ENCODE data around the gene PLEKHA7.
"Not testable (repeated sequence)": the region's sequence is repeated elsewhere in the genome, so short reads cannot be mapped to it uniquely, and the experiment has no call there.

The PLEKHA7 gene

GRCh38 chr11:16911658-16912057 is 102.6 kb downstream of the PLEKHA7 start:
- Histone ChIP-seq H3K27ac (ENCODE audit: poor library complexity, severe bottlenecking) (no peak overlapping the region), H3K9me3 (ENCODE audit: severe bottlenecking) (no peaks in the 10 kb centered on the region), H3K4me1 (ENCODE audit: insufficient read depth, poor library complexity, severe bottlenecking) (no peaks in the 10 kb centered on the region), H3K27me3 (ENCODE audit: insufficient read depth, poor library complexity, severe bottlenecking) (no peaks in the 10 kb centered on the region), H3K4me3 (ENCODE audit: severe bottlenecking) (no peak overlapping the region), H3K36me3 (ENCODE audit: low read depth) (no peaks in the 10 kb centered on the region)
- no peak for TF ChIP-seq CTCF (IDR thresholded peaks at IDR 0.05; ENCODE audit: poor library complexity, severe bottlenecking)
- no peak for ATAC-seq (ENCODE audit: low read depth)
- DNase-seq (ENCODE audit: low spot score), result no peak

- no peak for ATAC-seq (ENCODE audit: low read depth)
- DNase-seq (ENCODE audit: low spot score), result no peak
- H3K36me3 ChIP-seq (ENCODE audit: low read depth), result no peaks in the 10 kb centered on the region
- no peaks in the 10 kb centered on the region for H3K27me3 ChIP-seq (ENCODE audit: insufficient read depth, poor library complexity, severe bottlenecking)
- TF ChIP-seq CTCF (IDR thresholded peaks at IDR 0.05; ENCODE audit: poor library complexity, severe bottlenecking), result no peak
- H3K4me1 ChIP-seq (ENCODE audit: insufficient read depth, poor library complexity, severe bottlenecking), result no peaks in the 10 kb centered on the region
- no peak overlapping the region for H3K27ac ChIP-seq (ENCODE audit: poor library complexity, severe bottlenecking)
- H3K4me3 ChIP-seq (ENCODE audit: severe bottlenecking), result no peak overlapping the region
- no peaks in the 10 kb centered on the region for H3K9me3 ChIP-seq (ENCODE audit: severe bottlenecking)
Observed at GRCh38 chr11:16911186-16911585, 103.0 kb downstream of the PLEKHA7 start.

GRCh38 chr11:16909359-16910035 is 104.7 kb downstream of the PLEKHA7 start:
- H3K27ac ChIP-seq (ENCODE audit: poor library complexity, severe bottlenecking), result no peak overlapping the region
- no peaks in the 10 kb centered on the region for H3K27me3 ChIP-seq (ENCODE audit: insufficient read depth, poor library complexity, severe bottlenecking)
- H3K4me1 ChIP-seq (ENCODE audit: insufficient read depth, poor library complexity, severe bottlenecking), result peaks cover 10% of the 10 kb centered on the region
- TF ChIP-seq CTCF (IDR thresholded peaks at IDR 0.05; ENCODE audit: poor library complexity, severe bottlenecking), result no peak
- no peaks in the 10 kb centered on the region for H3K9me3 ChIP-seq (ENCODE audit: severe bottlenecking)
- DNase-seq (ENCODE audit: low spot score) (no peak), ATAC-seq (ENCODE audit: low read depth) (no peak)
- no peaks in the 10 kb centered on the region for H3K36me3 ChIP-seq (ENCODE audit: low read depth)
- H3K4me3 ChIP-seq (ENCODE audit: severe bottlenecking), result no peak overlapping the region

GRCh38 chr11:16905375-16905774 is 108.8 kb downstream of the PLEKHA7 start:
- no peak for TF ChIP-seq CTCF (IDR thresholded peaks at IDR 0.05; ENCODE audit: poor library complexity, severe bottlenecking)
- no peak for ATAC-seq (ENCODE audit: low read depth)
- Histone ChIP-seq H3K9me3 (ENCODE audit: severe bottlenecking) (no peaks in the 10 kb centered on the region), H3K4me3 (ENCODE audit: severe bottlenecking) (no peak overlapping the region), H3K36me3 (ENCODE audit: low read depth) (no peaks in the 10 kb centered on the region), H3K27me3 (ENCODE audit: insufficient read depth, poor library complexity, severe bottlenecking) (no peaks in the 10 kb centered on the region), H3K4me1 (ENCODE audit: insufficient read depth, poor library complexity, severe bottlenecking) (peaks cover 26% of the 10 kb centered on the region), H3K27ac (ENCODE audit: poor library complexity, severe bottlenecking) (peak overlapping the region; percentile 4)
- DNase-seq (ENCODE audit: low spot score), result no peak

- not testable (repeated sequence) for H3K36me3 ChIP-seq (ENCODE audit: low read depth); H3K9me3 ChIP-seq (ENCODE audit: severe bottlenecking); DNase-seq (ENCODE audit: low spot score); H3K4me3 ChIP-seq (ENCODE audit: severe bottlenecking); ATAC-seq (ENCODE audit: low read depth); H3K27me3 ChIP-seq (ENCODE audit: insufficient read depth, poor library complexity, severe bottlenecking)
- Histone ChIP-seq H3K27ac (ENCODE audit: poor library complexity, severe bottlenecking) (peak overlapping the region; percentile 4), H3K4me1 (ENCODE audit: insufficient read depth, poor library complexity, severe bottlenecking) (peaks cover 26% of the 10 kb centered on the region)
Observed at GRCh38 chr11:16904761-16905160, 109.5 kb downstream of the PLEKHA7 start.
